HG03095 (cell line): ENCODE data around the gene EXT2.

Experiments used
- ATAC-seq: cut with Tn5 transposase; IDR thresholded peaks from one replicate; pipeline ENCODE4 v1.9.1; 2021; ENCODE audit warnings: moderate library complexity; ENCODE audit not compliant: unreplicated experiment

EXT2 gene

DNA sequence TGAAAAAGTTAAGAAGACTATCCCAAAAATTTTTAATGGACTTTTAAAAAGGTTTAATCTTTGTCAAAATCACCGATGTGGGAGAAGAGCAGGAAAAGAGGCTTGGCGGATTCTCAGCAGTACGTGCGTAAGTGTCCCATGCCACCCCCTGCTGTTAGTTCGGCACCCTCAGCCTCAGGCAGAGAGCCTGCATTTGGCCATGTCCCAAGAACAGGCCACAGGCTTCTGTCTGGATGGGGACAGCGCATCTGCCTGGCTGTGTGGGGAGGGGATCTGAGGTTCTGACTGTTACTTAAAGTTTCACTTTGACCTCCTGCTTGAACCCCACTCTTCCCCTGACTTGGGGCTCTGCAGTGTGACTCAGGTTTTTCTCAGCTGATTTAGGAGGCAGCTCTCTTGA is 35.3 kb downstream of the EXT2 start:
- ATAC-seq: no peak

DNA sequence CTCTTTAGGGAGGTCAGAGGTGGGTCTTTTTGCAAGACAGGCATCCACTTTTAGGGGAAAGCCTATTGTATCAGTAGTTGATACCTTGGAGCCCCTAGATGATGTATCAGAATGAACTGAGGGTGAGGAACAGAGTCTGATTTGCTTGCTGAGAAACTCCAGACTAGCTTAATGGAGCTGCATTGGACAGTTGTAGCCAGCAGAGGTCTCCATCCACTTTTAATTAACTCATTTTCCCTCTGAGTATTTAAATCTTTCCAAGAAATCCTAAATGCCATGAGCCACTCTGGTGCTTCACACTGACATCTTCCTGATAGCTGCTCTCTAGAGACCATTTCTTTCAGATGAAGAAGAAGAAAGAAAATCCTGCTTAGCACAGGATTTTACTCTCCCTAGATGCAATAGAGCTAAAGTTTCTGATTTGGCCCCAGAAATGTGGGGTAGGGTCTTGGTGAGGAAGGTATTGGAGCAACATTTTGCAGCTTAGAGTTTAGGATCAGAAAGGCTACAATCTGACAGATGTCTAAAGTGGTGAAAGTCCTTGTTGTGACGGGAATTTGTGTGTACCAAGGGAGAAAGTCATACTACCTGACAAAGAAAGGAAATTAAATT is 38.0 kb downstream of the EXT2 start:
- no peak for ATAC-seq

- no peak for ATAC-seq
Observed at GRCh38 chr11:44134625-44135024, 39.1 kb downstream of the EXT2 start.

DNA sequence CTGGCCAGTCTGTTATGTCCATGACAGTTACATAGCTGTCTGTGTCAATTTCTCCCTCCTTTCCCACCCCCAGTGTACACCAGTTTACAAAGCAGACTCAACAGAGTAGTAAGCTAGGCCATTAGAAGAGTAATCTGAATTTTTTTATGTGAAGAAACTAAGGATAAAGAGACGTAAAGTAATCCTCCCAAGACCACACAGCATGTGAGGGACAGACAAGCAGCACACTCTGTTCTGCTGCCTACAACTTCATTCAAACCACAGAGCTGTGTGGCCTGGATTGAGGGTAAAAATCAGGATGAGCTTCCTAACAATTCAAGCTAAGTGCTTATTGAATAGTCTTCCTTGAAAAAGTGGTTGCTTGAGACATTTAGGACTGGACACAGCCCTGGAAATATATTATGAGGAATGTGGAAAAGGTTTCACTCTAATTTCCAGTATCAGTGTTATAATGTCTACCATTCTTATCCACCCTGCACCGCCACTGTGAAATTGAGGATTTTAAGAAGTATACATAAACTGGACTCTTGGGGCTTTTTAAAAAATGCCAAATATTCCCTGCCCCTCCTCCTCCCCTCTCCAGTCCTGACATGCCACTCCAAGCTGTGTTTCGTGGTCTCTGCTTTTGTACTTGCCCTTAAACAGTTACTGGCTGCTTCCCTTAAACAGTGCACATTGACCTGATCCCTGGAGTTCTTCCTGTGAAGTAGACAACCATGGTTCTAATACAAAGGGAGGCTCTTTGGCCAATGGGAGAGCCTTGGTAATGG is 40.9 kb downstream of the EXT2 start:
- no peak for ATAC-seq

DNA sequence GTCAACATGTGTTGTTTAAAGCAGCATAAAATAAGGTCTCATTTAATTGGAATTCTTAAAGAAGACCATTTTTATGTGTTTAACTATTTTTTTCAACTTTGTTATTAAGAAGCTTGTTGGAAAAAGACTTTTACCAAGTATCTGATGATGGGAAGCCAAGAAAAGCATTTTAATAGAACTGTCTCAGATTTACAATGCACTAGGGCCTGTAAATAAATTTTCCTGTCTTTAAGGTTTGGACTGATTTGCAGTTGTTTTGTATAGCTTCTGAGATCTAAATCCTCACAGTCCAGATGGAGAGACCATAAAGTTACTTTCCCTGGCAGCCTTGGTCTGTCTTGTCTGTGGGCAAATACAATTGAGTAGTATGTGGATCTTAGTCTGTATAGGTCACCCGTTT is 41.6 kb downstream of the EXT2 start:
- no peak for ATAC-seq

DNA sequence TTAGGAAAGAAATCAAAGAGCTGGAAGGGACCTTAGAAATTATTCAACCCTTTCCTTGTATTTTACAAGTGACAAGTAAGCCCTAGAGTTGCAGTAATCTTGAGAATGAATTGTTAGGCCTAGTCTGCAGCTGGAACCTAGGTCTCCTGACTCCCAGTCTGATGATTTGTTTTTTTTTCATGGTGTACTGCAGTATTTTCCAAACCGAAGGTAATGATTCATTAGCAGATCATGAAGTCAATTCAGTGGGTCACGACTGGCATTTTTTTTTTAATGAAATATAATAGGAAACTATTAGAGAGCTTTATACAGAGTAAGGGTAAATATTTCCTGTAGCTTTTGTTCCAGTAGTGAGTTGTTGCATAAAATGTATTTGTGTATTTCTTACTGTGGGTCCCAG is 42.8 kb downstream of the EXT2 start:
- no peak for ATAC-seq

GRCh38 chr11:44138980-44139379 is 43.5 kb downstream of the EXT2 start:
- ATAC-seq: no peak

DNA sequence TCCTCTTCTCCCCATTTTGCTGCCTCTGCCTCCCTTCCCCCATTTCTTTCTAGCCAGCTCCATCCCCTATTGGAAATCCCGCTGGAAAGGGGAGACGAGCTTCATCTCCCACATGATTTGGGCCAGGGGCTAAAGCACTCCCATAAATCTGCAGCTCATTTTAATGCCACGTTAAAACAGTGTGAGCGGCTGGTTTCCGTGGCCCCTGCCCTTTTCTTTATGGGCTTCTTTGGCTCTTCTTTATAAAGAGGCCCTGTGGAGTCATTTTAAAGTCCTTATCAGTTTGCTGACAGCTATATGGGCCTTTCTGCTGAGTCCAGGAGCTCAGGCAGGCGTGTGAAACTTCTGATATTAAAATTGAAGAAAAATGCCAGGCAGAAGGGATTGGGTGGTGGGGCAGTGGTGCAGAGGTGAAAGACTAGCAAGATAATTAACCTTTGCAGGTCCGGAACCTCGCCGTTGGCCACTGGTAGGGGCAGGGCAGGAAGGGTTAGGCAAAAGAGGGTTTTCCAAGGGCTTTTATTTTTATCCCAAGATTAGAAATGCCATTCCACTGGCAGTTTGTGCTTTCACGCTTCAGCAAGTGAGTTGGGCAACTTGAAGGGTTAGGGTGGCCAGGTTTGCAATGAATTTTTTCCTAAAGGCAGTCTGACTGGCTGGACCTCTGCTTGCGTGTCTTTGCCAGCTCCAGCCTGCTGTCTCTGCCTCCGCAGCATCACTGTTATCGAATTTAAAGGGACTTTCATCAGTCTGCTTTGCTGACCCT is 44.3 kb downstream of the EXT2 start:
- ATAC-seq: no peak

- ATAC-seq: no peak
Observed at GRCh38 chr11:44140372-44140771, 44.9 kb downstream of the EXT2 start.

DNA sequence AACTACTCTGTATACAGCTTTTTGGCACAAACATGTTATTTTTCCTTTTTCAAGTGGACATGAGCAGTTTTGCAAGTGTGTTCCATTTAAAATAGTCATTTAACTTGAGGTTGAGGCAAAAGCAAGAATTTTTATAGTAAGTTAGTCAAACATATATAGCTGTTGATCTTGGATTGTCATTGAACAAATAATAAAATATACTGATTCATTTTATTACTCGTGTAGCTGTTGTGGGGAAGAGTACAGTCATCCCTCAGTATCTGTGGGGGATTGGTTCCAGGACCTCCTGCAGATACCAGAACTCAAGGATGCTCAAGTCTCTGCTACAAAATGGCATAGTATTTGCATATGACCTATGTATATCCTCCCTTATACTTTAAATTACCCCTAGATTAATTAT is 45.3 kb downstream of the EXT2 start:
- no peak for ATAC-seq

DNA sequence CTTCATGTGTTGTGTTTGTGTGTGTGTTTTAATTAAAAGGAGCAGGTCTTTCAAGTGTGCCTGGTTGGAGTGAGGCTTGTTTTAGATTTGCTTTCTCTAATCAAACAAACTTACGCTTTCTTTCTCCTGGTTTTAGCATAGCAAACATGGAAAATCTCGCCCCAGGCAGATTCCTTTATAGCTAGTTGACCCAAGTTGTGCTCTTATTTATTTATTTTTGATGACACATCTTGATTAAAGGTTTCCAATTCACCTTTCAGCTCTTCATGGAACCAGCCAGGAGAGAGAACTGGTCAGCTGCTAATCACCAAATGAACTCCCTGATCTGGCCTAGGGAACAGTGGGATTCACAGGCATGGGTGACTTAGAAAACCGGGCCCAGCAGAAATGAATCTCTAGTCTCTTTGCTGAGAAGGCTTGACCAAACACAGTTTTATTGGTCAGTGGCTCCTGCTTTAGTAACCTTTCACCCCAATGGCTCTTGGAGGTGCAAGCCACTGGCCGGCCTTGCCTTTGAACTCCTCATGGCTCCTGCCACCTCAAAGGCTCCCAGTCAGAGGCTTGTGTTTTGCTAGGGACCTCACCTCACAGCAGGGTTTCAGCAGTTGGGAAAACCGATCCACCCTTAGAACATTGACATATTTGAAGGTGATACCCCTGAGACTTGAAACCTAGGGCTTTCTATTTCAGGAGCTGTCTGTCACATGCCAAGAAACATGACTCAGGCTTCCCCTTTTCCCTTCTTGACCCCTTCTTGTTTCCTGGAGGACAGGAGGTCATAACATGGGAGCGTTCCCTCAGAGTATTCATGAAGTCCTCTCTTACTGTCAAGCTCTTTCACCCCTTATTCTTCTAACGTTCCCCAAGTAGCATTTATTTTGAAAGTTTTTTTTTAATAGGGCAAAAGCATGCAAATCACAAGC is 48.8 kb downstream of the EXT2 start:
- ATAC-seq: no peak

DNA sequence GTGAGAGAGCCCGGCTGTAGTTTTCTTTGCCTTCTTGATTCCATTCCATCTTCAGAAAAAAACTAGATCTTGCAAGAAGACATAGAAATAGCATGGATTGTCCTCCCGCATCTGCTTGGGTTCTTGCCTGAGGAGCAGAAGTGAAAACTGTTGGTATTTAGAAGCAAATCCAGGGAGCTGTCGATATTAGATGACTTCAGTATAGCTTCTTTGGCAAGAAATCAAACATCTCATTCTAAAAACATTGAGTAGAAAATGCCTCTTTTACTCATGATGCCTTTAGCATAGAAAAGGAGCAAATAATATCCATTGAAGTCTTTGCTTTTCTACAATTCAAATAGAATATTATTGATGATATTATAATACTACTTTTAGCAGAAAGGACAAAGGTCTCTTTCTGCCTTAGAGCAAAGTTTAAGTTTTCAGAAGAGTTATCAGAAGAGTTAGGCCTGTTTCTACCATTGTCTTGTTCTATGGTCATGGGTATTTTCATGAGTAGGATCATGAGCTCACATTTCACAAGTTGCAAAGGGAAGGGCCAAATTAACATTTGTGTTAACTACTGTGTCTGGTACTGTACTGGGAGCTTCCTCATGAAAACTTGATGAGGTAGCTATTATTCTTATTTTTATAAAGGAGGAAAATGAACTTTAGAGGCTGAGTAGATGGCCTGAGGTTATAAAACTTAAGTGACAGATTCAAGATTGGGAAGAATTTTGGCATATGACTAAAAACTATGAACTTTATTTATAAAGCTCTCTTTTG is 49.7 kb downstream of the EXT2 start:
- ATAC-seq: no peak

GRCh38 chr11:44146931-44147330 is 51.5 kb downstream of the EXT2 start:
- ATAC-seq: no peak

DNA sequence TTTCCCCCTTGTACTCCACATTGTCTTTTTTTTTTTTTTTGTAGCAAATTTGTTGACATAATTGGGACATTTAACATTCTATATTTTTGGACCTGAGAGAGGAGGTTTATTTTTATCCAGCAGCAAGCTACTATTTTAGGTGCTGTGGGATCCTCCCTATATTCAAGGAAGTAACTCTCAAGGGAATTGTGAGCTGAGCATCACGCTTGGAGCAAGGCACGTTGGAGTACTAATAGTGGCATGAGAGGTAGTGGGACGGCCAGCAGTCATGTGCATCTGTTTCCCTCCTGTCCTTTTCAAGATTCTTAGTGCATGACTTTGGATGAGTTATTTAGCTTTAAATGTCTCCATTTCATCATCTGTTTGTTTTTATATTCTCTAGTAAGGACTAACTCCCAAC is 52.3 kb downstream of the EXT2 start:
- no peak for ATAC-seq

DNA sequence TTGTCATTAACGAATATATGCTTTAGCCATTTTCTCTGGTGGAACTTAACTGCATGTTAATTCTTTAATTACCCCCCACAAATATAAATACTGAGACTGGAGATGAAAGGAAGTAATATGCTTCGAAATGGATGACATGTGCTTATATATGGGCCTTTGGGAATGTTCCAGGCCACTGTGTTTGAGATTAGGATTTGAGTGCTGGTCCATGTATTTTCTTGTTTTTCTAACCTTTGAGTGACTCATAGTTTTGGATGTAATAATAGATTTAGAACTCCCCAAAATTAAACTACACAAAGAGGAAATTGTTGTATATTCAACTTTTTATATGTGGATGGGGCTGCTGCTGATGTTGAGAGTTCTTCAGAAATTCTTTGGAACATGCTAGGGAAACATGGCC is 54.2 kb downstream of the EXT2 start:
- no peak for ATAC-seq

GRCh38 chr11:44150401-44150800 is 54.9 kb downstream of the EXT2 start:
- no peak for ATAC-seq

- no peak for ATAC-seq
Observed at GRCh38 chr11:44157019-44157418, 61.5 kb downstream of the EXT2 start.

GRCh38 chr11:44158384-44158783 is 62.9 kb downstream of the EXT2 start:
- ATAC-seq: no peak

DNA sequence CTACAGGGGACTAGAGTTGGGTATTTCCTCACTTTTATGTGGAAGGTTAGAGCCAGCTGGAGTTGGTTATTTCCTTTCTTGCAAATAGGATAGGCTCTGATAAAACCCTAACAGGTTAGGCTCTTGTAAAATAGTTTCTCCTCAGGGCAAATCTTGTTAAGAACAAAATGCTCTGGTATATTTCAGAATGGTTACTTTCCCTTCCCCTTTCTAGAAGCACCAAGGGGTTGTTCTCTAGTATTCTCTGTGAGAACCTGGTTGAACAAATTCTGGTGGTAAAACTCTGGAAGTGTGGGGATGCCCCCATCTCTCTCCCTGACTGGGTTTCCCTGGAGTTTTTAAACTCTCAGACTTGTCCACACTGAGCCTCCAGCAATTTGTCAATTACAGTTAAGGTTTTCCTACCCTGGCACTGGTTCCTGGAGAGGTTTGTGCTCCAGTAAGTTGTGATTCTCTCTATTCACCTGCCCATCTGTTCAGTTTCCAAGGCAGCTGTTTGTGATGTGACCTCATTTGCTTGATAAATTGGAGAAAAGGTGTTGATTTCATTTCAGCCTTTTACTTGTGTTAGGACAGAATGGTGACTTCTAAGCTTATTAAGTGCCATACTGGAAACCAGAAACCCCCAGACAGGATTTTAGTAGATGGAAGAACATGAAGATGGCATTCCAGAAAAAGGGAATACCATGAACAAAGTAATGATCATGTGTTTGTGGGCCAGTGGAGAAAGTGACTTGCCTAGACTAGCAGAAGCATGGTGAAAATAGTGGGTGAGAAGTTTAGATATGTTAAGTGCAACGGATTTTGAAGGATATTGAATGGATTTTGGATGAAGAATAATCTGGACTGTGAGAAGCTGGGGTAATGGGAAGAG is 64.6 kb downstream of the EXT2 start:
- ATAC-seq: peak; percentile 69
